DMS114 treated with DMSO at 0.1 percent for 48 hours (cell line): ENCODE measurements around the gene FOXK1.
"Not testable (repeated sequence)": the region's sequence is repeated elsewhere in the genome, so short reads cannot be mapped to it uniquely, and the experiment has no call there.

Experiments
- DNase-seq: peaks from one replicate; lab custom pipeline; 2025; ENCODE audit not compliant: unreplicated experiment; lab: John Stamatoyannopoulos, UW

The FOXK1 gene

DNA sequence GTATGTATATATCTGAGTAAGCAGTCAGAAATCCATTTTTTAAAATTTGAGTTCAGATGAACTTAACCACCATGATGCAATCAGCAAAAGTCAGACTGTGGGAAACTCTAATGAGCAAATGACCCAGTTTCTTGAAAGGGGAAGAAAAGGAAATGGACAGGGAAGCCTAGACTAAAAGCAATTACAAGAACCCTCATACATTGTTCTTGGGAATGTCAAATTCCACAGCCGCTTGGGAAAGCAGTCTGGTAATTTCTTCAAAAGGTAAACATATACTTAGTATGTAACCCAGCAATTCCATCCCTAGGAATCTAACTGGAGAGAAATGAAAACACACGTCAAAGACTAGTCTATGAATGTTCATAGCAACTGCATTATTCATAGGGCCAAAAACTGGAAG, 16.4 kb upstream of the FOXK1 start:
- no peak for DNase-seq

- DNase-seq, result no peak
Measured at GRCh38 chr7:4667776-4668509, 14.2 kb upstream of the FOXK1 start.

DNA sequence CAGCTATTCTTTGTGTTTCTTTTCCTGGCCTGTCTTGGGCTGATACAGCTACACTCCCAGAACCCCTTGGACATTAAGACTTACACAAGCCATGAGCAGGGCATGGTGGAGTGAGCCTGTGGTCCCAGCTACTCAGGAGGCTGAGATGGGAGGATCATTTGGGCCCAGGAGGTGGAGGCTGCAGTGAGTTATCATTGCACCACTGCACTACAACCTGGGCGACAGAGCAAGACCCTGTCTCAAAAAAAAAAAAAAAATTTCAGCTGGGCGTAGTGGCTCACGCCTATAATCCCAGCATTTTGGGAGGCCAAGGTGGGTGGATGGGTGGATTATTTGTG, 13.6 kb upstream of the FOXK1 start:
- DNase-seq, result no peak

GRCh38 chr7:4670791-4671190, 11.3 kb upstream of the FOXK1 start:
- no peak for DNase-seq

DNA sequence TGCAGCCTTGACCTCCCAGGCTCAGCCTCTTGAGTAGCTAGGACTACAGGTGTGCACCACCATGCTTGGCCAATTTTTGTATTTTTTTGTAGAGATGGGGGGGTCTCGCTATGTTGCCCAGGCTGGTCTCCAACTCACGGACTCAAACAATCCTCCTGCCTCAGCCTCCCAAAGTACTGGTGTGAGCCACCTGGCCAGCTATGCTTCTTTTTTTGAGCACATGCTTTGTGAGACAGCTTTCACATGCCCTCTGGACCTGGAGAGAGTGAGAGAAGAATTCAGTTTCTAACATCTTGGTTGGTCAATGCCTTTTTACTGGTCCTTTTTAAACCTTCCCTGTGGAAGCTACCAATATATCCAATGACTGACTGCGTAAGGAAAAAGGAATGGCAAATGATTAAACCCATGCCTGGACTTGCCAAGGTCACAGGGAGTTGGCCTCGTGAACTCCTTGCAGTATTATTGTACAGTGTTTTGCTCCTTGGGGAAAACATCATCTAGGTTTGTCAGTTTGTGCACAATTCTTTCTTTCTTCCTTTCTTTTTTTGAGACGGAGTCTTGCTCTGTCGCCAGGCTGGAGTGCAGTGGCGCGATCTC, 6.2 kb upstream of the FOXK1 start:
- no peak for DNase-seq

DNA sequence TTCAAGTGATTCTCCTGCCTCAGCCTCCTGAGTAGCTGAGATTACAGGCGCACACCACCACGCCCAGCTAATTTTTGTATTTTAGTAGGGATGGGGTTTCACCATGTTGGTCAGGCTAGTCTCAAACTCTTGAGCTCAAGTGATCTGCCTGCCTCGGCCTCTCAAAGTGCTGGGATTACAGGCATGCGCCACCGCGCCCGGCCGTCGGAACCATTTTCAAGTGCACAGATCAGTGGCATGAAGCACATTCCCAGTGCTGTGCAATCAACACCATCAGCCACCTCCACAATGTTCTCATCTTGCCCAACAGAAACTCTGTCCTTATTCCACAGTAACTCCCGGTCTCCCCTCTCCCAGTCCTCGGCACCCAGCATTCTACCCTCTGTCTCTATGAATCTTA, 4.6 kb upstream of the FOXK1 start:
- DNase-seq, result not testable (repeated sequence)

GRCh38 chr7:4681218-4681851, 760 bp upstream of the FOXK1 start:
- no peak for DNase-seq

DNA sequence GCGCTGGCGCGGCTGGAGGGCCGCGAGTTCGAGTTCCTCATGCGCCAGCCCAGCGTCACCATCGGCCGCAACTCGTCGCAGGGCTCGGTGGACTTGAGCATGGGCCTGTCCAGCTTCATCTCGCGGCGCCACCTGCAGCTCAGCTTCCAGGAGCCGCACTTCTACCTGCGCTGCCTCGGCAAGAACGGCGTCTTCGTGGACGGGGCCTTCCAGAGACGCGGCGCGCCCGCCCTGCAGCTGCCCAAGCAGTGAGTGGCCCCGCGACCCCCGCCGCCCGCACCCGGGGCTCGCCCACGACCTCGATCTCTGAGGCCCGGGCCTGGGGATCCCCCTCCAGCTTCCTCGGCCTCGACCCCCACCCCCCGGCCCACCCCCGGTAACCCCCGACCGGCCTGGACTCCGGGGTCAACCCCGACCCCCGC, 537 bp downstream of the FOXK1 start:
- no peak for DNase-seq

DNA sequence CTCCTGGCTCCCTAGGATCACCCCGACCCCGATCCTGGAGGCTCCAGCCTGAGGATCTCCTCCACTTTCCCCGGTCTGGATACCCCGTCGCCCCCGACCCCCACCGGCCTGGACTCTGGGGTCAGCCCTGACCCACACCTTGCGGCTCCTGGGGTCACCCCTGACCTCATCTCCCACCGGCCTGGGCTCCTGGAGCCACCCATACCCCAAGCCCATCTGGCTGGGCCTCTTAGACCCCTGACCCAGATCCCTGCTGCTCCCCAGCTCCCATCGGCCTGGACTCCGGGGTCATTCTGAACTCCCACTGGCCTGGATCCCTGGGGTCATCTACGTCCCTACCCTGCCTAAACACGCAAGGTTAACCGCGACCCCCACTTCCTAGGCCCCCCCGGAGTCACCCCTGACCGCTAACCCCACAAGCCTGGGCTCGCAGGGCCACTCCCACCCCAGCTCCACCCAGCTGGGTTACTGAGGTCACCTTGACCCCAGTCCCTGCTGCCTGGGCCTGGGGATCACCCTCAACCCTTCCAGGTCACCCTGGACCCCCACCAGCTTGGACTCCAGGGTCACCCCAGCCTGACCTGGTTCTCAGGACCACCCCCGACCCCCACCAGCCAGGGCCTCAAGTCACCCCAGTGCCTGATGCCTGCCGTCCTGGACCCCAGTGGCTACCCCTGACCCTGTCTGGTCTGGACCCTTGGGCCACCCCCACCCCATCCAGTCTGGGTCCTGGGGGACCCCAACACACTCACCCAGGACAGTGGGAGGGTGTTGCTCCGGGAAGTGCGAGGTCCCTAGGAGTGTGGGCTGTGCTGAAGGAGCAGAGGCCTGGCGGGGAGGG, 1.2 kb downstream of the FOXK1 start:
- no peak for DNase-seq

GRCh38 chr7:4683884-4684565, 1.9 kb downstream of the FOXK1 start:
- DNase-seq, result no peak

- DNase-seq, result no peak
Measured at GRCh38 chr7:4684846-4685245, 2.8 kb downstream of the FOXK1 start.

DNA sequence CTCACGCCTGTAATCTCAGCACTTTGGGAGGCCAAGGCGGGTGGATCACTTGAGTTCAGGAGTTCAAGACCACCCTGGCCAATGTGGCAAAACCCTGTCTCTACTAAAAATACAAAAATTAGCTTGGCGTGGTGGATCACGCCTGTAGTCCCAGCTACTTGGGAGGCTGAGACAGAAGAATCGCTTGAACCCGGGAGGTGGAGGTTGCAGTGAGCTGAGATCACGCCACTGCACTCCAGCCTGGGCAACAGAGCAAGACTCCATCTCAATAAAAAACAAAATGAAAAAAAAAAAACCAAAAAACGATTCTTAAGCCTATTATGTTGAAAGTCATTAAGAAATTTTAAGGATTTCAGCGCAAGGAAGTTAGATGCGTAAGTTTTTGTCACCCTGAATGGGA, 3.6 kb downstream of the FOXK1 start:
- not testable (repeated sequence) for DNase-seq

DNA sequence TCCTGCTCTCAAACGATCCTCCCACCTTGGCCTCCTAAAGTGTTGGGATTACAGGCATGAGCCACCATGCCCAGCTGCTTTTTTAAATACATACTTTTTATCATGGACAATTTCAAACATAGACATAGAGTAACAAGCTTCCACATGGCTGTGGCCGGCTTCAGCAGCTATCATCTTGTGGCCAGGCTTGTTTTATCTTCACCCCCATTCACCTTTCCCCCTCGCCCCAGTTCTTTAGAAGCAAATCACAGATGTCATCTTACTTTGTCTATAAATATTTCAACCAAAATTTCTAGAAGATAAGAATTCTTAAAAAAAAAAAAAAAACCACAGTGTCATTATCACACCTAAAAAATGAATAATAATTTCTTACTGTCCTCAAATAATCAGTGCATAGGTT, 5.9 kb downstream of the FOXK1 start:
- no peak for DNase-seq

GRCh38 chr7:4689151-4689550, 7.1 kb downstream of the FOXK1 start:
- DNase-seq, result no peak

- no peak for DNase-seq
Measured at GRCh38 chr7:4689668-4690067, 7.6 kb downstream of the FOXK1 start.

DNA sequence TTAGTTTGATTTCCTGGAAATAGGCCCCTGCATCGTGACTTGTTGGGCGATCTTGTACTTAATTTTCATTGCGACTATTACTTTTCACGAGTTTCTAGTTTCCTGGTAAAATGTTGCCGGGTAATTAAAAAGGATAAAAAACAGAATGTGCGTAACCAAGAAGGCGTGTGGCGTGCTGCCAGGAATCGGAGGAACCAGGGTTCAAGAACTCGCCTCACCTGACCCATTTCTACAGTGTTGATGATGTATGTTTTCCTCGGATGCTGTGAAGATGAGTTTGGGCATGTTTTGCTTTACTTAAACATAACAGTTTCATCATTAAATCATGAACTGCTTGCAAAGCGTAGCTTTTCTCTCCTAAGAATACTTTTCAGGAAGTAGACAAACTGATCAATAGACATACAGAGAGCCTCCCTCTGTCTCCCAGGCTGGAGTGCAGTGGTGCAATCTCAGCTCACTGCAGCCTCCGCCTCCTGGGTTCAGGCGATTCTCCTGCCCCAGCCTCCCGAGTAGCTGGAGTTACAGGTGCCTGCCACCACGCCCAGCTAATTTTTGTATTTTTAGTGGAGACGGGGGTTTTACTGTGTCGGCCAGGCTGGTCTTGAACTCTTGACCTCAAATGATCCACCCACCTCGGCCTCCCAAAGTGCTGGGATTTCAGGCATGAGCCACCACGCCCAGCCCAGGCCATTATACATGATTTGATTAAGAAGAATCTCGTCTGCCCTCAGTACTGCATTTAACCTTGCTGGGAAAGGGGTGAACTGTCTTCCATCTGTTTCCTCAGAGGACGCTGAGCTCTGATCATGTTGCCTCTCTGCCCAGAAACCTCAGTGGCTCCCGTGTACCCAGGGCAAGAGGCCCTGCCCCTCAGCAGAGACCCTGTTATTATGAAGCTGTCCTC, 9.1 kb downstream of the FOXK1 start:
- no peak for DNase-seq

GRCh38 chr7:4692055-4692454, 10.0 kb downstream of the FOXK1 start:
- no peak for DNase-seq

- not testable (repeated sequence) for DNase-seq
Measured at GRCh38 chr7:4692622-4693021, 10.5 kb downstream of the FOXK1 start.

DNA sequence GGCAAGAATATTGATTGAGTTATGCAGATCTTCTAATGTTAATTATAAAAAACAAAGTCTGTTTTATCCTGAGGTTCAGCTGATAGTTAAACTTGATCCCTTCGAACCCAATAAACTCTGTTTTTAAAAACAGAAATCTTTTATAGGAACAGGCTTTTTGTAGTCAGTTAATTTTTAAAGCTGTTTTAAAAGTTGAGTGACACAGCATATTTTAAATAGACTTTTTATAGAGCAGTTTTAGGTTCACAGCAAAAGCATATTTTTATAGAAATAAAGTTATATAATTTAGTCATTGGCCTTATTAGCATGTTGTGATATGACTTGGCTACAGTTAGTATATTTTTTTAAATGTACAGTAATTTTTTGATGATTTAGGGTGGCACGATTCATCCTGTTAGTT, 11.1 kb downstream of the FOXK1 start:
- no peak for DNase-seq

- no peak for DNase-seq
Measured at GRCh38 chr7:4693749-4694148, 11.7 kb downstream of the FOXK1 start.
